ENCODE data around the gene HECW1.

The HECW1 gene

DNA sequence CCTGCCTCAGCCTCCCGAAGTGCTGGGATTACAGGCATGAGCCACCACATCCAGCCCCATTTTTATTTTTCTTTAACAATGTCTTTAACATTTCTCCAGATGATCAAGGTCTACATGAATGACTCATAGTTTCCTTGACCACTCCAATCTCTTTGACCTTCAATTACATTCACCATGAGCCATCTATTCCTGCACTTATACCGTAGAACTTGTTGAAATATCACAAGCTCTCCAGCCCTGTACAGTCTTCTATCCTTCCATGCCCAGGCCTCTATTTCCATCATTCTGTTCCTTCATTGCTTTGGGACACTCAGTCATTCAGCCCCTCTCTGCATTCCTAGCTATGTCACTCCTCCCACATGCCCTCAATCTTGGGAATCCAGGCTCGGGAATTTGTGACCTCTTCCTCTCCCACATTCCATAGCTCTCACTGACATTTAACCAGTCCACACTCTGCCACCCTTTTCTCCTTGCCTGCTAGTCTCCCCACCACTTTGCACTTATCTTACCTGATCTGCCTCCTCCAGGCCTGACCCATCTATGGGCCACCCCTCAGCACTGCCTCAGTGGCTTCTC lies 318.7 kb downstream of the HECW1 start:
- peak; percentile 5 for DNase-seq (ENCODE audit: low read depth, low spot score)

DNA sequence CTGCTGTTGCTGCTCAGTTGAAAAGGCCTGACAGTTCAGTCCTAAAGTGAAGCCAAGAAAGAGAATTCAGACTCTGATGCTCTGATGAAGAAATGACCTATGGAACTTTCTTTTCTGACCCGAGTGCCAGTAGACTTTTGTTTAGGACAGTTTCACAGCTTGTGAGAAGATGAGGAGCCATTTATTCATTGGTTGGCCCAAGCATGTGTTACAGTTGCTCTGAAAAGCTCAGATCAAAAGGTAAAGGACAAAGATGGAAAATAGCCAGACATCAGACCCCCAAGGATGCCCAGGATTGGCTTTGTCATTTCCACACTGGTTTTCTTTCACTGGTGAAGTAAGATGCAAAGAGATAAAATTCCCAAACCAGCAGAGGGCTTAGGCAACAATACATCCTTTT lies 321.2 kb downstream of the HECW1 start:
- no peak for DNase-seq (ENCODE audit: low read depth, low spot score)

DNA sequence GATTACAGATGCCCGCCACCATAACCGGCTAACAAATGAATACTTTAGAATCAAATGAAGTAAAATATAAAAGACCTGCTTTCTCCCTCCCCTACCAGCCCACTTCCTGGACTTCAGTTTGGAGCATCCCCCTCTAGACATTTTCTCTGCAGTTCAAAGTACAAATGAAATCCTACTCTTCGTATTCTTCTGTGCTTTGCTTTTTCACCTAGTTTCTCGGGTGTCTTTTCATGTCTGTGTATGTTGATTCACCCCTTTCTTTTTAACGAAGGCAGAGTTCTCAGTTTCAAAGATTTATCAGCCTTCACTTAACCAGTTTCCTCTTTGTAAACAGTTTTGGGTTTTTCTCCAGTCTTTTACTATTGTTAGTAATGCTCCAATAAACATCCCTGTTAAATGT lies 324.6 kb downstream of the HECW1 start:
- no peak for DNase-seq (ENCODE audit: low read depth, low spot score)

DNA sequence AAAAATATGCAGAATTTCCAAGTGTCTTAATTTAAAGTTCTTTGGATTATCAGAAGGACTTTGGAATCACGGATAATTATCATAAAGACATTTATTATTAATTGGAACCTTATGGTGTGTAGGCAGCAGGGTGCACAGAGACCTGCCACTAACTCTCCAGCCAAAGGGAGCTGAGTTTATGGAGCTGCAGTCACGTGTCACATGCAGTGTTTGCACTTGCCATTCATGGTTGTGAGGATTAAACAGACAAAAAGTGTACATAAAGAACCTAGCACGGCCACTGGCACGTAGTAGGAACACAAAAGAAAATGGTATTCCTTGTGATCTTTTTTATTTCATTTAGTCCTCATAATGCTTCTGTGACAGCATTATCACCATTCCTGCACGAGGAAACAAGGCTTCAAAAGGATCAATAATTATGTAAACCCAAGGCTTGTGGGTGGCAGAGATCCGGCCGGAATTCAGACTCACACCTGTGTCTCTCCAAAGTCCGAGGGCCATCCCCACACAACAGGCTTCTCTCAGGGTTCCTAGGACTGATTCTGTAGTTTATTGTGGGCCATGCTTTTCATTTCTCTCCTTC lies 326.5 kb downstream of the HECW1 start:
- DNase-seq (ENCODE audit: low read depth, low spot score): no peak

DNA sequence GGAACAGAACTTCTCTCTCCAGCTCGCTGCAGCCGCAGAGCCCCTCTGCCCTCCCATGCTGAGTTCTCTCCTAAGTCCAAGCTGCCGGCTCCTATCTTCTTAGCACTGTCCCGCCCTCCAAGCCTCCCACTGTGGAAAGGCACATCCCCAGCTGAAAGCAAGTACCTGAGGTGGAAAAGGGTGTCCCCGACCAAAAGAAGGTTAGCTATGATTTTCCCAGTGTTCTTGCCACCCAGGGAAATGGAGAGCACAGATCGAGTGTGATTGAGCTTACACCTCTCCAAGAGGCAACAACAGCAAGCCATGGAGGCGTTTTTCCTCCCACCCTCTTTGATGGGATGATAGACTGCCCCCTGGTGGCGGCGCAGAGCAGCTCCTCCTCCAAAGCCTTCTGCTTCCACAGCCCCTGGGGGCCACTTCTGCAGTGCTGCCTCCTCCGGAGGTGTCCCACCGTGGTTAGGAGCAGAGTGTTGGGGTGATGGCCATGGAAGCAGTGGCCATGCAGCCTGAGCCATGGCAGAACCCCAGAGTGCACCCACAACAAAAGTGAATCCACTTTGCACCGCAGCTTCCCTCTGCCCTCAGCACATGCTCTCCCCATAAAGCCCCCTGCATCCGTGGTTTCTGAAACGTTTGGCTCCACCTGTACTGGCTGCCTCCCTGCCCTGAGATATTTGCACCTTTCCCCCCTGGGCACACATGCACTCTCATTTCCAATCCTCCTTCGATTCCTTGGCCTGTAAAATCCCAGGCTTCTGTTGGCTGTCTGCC lies 327.4 kb downstream of the HECW1 start:
- peak; percentile 48 for DNase-seq (ENCODE audit: low read depth, low spot score)

DNA sequence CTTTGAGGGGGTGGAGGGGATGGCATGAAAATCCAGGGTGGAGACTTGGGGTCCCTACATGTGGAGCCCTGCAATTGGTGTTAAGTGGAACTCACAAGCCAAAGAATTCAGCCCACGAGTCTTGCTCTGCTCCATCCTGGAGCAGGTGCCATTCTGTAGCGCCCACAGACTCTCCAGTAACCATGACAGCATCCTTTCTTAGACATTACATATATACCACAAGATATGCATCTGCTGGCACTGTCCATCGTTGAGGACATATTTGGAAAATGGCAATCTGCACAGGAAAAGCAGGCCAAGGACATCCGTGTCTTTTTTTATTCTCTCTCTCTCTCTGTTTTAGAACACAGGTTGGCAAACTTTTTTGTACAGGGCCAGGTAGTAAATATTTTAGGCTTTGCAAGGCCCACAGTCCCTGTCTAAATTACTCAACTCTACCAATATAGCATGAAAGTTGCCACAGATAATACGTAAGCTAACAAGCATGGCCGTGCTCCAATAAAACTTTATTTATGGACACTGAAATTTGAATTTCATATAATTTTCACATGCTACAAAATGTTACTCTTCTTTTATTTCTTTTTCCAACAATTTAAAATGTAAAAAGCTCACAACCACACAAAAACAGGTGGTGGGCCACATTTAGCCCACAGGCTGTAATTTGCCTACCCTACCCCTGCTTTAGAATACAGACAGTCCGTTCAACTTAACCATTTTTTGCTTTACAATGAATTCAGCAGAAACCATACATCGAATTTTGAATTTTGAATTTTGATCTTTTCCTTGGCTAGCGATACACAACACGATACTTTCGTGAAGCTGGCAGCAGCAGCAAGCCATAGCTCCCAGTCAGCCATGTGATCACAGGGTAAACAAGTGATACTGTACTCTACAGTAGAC lies 329.0 kb downstream of the HECW1 start:
- DNase-seq (ENCODE audit: low read depth, low spot score): no peak

DNA sequence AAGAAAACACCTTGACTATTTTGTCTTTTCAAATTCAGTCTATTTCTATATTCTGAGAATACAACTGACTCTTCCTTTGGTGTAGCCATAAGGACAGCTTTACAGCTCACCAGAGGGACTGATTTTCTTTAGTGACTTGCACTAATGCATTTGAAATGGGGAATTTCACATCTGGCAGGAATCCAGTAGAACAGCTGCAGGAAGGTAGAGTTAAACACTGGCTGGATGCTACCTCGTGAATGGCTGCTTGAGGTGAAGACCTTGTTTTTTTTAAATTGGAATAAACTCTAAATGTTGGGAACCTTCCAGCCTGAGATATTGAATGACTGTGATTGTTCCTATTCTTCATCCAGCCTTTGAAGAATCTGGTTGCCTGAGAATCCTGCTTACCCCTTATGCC lies 330.9 kb downstream of the HECW1 start:
- DNase-seq (ENCODE audit: low read depth, low spot score): no peak

DNA sequence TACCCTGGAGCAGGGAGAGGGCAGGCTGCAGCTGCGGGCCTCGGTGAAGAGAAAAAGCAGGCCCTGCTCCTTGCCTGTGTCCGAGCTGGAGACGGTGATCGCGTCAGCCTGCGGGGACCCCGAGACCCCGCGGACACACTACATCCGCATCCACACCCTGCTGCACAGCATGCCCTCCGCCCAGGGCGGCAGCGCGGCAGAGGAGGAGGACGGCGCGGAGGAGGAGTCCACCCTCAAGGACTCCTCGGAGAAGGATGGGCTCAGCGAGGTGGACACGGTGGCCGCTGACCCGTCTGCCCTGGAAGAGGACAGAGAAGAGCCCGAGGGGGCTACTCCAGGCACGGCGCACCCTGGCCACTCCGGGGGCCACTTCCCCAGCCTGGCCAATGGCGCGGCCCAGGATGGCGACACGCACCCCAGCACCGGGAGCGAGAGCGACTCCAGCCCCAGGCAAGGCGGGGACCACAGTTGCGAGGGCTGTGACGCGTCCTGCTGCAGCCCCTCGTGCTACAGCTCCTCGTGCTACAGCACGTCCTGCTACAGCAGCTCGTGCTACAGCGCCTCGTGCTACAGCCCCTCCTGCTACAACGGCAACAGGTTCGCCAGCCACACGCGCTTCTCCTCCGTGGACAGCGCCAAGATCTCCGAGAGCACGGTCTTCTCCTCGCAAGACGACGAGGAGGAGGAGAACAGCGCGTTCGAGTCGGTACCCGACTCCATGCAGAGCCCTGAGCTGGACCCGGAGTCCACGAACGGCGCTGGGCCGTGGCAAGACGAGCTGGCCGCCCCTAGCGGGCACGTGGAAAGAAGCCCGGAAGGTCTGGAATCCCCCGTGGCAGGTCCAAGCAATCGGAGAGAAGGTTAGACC lies 332.5 kb downstream of the HECW1 start:
- no peak for DNase-seq (ENCODE audit: low read depth, low spot score)

DNA sequence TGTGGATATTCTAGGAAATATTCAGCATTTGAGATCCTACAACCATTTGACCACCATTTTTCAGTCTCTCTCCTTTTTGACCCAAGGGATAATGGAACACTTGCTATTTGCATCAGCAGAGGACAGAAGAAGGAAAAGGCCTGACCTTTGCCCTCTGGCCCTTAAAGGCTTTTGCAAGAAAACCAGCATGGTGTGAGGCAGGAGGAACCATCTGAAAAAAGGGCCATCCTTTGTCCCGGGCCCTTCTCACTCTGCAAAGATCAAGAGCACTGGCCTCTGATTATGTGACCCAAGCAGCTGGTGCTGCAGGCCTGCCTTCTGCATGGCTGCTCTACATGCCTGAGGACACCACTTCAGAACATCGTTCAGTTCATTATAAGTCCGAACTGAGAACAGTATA lies 337.1 kb downstream of the HECW1 start:
- no peak for DNase-seq (ENCODE audit: low read depth, low spot score)

DNA sequence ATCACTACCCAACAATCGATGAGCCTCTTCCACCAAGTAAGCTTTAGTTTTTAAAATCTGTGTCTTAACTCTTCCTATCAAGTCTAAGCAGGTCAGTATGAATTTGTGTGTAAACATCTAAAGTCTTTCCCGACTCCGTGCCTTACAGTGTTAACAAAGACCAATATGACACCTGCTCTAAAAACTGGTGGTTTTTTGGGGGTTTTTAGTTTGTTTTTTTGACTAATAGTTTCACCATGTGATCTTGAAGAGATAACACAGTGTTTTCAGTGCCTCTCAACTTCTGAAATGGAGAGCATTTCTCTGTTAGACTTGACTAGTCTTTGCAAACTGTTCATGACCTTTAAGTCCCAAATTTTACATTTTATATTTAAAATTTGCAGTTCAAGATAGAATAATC lies 338.4 kb downstream of the HECW1 start:
- DNase-seq (ENCODE audit: low read depth, low spot score): no peak

DNA sequence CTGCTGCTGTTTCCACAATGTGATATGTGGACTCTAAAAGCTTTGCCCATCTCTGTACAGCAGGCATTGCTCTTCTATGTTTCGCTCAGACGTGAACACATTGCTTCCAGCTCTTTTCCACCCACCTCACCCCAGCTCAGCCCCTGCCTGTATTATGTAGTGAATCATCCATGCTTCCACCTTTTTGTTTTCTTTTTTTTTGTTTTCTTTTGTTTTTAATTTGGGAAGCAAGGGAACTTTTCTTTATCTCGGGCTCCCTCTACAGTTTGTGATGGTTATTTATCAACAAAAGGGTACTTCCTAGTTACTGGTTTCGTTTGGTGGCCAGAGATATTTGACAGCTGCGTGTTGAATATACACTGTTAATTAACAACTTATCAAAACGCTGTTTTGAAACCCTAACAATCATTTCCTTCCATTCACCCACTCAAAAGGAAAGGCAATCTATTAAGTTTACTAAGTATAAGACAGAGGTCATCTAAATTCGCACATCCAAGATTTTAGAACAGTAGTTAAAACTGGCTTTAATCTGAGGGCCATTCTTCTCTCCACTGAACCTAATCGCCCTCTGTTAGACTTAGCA lies 342.6 kb downstream of the HECW1 start:
- DNase-seq (ENCODE audit: low read depth, low spot score): peak; percentile 66

DNA sequence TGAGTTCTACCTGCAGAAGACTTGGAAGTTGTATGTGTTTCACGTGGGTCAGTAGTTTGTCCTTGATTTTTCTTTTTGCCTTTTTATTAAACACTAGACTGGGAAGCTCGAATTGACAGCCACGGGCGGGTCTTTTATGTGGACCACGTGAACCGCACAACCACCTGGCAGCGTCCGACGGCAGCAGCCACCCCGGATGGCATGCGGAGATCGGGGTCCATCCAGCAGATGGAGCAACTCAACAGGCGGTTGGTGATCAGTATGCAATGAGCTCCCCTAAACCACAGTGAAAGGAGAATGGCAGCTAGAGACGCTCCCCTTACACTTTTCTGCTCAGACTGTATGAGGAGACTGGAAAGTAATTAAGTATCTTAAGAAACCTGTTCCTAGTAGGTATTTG lies 343.8 kb downstream of the HECW1 start:
- DNase-seq (ENCODE audit: low read depth, low spot score): no peak

DNA sequence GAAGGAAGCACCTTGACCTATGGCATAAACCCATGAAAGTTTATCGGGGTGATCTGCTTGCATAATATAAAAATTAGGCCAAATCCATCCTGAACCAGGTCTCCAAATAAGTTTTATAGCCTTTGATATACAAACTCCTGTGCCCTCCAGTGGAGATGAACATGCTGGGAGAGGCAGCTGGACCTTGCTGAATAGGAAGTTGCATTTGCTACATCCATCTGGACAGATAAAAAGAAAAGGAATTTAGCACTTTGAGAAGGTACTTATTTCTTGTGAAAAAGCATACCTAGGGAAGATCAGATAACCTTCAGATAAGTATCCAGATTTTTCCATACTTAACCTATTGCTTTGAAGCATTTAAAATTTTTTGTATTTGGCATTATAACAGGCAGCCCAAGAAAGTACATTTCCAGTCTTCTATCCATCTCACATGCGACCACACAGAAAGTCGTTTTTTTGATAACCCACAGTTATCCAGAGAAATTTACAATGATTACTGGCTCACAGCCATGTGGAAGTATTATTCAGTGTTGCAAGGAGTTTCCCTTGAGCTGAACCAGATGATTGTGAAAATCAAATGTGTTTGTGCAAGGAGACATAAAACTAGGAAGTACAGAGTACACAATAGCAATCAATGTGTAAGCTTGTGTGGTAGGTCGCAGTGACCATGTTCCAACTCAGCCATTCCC lies 346.0 kb downstream of the HECW1 start:
- no peak for DNase-seq (ENCODE audit: low read depth, low spot score)

DNA sequence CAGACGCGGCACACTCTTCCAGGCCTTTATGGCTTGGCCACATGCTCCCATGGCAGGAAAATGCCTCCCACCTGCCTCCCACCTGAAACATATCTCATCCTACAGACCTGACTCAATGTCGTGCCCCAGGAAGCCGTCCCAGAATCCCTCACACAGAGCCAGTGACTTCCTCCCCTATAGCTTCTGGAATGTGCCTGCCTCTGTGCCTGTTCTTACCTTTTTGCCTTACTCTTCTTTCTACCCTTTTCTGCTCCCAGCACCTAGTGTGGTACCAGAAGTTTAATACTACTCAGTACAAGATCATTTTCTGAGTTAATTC lies 346.5 kb downstream of the HECW1 start:
- no peak for DNase-seq (ENCODE audit: low read depth, low spot score)

DNA sequence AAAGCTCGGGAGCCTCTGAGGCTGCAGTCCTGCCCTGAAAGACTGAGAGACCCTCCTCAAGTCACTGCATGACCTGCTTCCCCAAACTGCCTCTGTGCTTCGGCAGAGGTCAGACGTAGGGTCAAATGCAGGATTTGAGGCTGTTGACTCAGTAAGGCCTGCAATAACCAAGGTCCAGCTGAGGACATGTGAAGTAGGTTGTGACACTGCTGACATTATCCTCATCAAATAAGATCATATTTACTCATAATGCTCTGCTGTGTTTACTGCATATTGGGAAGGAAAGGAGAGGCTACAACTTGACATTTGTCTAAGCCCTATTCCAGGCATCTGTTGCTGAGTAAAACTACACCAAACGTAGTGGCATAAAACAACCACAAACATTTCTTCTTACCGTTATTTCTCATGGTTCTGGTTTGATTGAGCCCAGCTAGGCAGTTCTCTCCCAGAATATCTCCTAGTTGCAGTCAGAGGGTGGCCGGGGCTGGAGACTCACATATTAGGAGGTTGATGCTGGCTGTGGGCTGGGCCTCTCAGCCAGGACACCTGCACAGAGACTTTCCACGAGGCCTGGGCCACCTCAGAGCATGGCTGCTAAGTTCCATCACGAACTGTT lies 348.4 kb downstream of the HECW1 start:
- no peak for DNase-seq (ENCODE audit: low read depth, low spot score)

DNA sequence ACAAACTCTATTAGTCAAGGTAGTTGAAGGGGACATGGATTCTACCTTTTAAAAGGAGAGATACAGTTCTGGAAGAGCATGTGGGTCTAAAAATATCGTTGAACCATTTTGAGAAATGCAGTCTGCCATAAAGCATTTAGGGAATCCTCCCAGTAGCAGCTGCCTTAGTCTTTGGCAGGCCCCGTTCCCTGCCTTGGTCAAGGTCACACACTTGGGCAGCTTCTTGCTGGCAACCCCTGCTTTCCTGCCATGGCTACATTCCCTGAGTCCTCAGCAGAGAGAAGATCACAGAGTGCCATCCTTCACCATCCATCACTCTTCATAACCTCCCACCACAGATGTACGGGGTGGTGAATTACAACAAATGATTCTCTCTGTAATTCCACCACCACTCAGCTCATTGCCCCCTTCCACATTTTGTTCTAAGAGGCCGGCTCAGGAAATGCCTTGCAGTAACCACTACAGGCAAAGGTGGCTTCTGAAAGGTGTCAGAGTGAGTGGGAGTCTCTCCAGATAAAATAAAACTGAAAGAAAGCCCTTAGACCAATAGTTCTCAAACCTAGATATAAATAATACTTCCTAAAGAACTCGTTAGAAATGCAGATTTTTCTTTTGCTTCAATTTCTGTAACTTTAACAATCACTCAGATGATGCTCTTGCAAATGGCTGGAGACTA lies 349.0 kb downstream of the HECW1 start:
- no peak for DNase-seq (ENCODE audit: low read depth, low spot score)

DNA sequence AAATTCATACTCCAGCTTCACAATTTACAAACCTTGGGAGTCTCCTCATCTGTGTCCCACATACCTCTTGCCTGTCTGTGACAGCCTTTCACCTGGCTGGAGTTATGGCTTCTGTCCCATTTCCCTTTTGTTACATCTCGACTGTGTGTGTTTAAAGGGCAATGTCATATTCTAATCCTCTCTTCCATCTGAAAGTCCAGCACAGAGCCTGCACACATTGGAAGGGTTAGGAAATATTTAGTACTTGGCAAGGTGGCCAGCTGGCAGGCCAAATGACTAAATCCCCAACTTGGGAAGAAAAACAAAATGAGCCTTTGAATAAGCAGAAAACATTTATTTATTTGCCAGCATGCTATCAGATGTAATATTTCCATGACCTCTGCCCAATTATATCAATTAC lies 350.4 kb downstream of the HECW1 start:
- peak; percentile 29 for DNase-seq (ENCODE audit: low read depth, low spot score)

DNA sequence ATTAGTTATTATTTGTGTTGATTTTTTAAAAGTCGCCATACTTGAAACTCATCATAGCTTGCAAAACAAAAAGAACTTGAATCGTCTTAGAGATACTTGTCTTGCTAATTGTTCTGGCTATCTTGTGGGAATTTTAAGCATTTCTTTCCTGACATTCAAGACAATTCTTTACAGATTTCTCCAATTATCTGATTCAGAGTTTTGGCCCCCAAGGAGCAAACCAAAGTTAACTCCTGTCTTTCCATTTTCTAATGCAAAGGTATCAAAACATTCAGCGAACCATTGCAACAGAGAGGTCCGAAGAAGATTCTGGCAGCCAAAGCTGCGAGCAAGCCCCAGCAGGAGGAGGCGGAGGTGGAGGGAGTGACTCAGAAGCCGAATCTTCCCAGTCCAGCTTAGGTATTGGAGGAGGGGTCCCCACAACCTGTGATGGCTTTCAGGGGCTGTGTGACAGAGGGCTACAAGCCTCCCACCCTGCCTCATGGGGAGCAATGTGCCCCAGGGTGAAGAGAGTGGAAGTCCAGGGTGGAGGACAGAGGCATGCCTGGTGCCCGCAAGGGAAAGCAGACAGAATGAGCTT lies 351.0 kb downstream of the HECW1 start:
- DNase-seq (ENCODE audit: low read depth, low spot score): no peak
